Osteocyte (in vitro differentiated cells): Measurements from ENCODE around the gene SLC12A2. TPM values are rescaled to one million over a fixed set of nuclear protein-coding genes. Genes with fewer than 3 reads are reported as not detected.

Experiments
- DNase-seq: peaks from one replicate; pipeline ENCODE4 v3.0.0; 2021; ENCODE audit warnings: mixed read lengths; ENCODE audit not compliant: unreplicated experiment; ENCODE audit errors: extremely low spot score
- H3K27ac Mint-ChIP-seq: one replicate; pipeline ENCODE4 v1.8.0; 2021; ENCODE audit warnings: mild to moderate bottlenecking, mixed read lengths; ENCODE audit not compliant: unreplicated experiment
- H3K27me3 Mint-ChIP-seq: one replicate; pipeline ENCODE4 v1.8.0; 2021; ENCODE audit warnings: mixed read lengths; ENCODE audit not compliant: unreplicated experiment
- H3K36me3 Mint-ChIP-seq: one replicate; pipeline ENCODE4 v1.8.0; 2021; ENCODE audit warnings: mixed read lengths; ENCODE audit not compliant: unreplicated experiment
- H3K4me1 Mint-ChIP-seq: one replicate; pipeline ENCODE4 v1.8.0; 2021; ENCODE audit warnings: mixed read lengths; ENCODE audit not compliant: unreplicated experiment
- H3K4me3 Mint-ChIP-seq: one replicate; pipeline ENCODE4 v1.8.0; 2021; ENCODE audit warnings: mild to moderate bottlenecking, moderate library complexity, mixed read lengths; ENCODE audit not compliant: unreplicated experiment
- H3K9me3 Mint-ChIP-seq: one replicate; pipeline ENCODE4 v1.8.0; 2021; ENCODE audit warnings: mixed read lengths; ENCODE audit not compliant: unreplicated experiment
- total RNA-seq: library from RNA; stranded (reverse); gene quantifications from 2 replicates; pipeline ENCODE4 v1.2.1, GENCODE V29; 2021
- TF ChIP-seq, protein P1 (sequence below): fragments of 200-600 bp; sonication (generic); IDR thresholded peaks from 2 replicates; pipeline ENCODE4 v1.5.0; 2021; ENCODE audit warnings: antibody characterized with exemption, mild to moderate bottlenecking, moderate library complexity

Gene SLC12A2
- total RNA-seq, 1 donor from 2014 or later: 37.9 TPM

DNA sequence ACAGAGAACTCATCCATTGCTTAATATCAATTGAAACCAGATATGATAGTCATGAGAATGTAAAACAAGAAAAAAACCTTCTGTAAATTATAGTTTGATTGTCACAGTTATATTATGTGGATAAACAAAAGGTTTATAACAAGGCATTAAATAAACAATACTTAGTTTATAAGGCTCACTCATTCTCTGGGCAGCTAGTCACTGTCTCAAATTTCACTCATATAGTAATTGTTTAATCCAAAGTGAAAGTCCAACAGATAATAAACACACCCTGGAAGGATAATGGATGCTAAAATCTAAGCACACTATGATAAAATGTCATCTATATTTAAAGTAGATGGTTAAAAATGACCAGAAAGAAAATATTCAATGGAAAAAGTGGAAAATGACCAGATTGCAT is 30.8 kb upstream of the SLC12A2 start:
- Mint-ChIP-seq H3K27me3 (no peaks in the 10 kb centered on the region), H3K4me1 (peaks cover 19% of the 10 kb centered on the region), H3K4me3 (no peak overlapping the region), H3K27ac (no peak overlapping the region), H3K36me3 (peaks cover 38% of the 10 kb centered on the region), H3K9me3 (peaks cover 22% of the 10 kb centered on the region)
- DNase-seq: no peak
- TF ChIP-seq, protein P1, sequence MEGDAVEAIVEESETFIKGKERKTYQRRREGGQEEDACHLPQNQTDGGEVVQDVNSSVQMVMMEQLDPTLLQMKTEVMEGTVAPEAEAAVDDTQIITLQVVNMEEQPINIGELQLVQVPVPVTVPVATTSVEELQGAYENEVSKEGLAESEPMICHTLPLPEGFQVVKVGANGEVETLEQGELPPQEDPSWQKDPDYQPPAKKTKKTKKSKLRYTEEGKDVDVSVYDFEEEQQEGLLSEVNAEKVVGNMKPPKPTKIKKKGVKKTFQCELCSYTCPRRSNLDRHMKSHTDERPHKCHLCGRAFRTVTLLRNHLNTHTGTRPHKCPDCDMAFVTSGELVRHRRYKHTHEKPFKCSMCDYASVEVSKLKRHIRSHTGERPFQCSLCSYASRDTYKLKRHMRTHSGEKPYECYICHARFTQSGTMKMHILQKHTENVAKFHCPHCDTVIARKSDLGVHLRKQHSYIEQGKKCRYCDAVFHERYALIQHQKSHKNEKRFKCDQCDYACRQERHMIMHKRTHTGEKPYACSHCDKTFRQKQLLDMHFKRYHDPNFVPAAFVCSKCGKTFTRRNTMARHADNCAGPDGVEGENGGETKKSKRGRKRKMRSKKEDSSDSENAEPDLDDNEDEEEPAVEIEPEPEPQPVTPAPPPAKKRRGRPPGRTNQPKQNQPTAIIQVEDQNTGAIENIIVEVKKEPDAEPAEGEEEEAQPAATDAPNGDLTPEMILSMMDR: no peak

DNA sequence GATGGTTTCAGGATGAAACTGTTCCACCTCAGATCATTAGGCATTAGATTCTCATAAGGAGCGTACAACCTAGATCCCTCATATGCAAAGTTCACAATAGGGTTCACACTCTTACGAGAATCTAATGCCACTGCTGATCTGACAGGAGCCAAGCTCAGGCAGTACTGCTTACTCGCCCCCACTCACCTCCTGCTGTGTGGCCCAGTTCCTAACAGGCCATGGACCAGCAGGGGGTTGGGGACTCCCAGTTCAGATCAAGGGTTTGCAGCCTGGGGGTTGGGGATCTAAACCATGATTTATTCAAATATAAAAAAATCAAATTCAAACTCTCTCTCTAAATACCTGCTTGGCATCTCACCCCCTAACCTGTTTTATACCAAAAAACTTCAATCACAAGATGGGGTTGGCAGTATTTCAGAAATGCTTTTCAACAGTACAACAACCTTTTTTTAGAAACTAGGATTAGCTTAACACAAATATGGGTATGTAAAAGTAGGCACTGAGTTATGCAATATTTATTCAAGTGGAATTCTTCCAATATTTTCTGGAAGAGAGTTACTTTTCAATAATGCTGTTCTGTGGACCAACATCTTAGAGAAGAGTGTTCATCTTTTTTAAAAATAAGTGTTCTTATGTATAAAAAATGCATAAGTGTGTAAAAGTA is 30.1 kb upstream of the SLC12A2 start:
- H3K27me3 Mint-ChIP-seq: no peaks in the 10 kb centered on the region
- no peak overlapping the region for H3K27ac Mint-ChIP-seq
- peaks cover 17% of the 10 kb centered on the region for H3K9me3 Mint-ChIP-seq
- H3K36me3 Mint-ChIP-seq: peaks cover 39% of the 10 kb centered on the region
- H3K4me3 Mint-ChIP-seq: no peak overlapping the region
- TF ChIP-seq, protein P1: no peak
- DNase-seq: no peak
- H3K4me1 Mint-ChIP-seq: peaks cover 19% of the 10 kb centered on the region

GRCh38 chr5:128060644-128061385 is 22.8 kb upstream of the SLC12A2 start:
- H3K4me1 Mint-ChIP-seq: peaks cover 8% of the 10 kb centered on the region
- TF ChIP-seq, protein P1: no peak
- no peak overlapping the region for H3K4me3 Mint-ChIP-seq
- peaks cover 6% of the 10 kb centered on the region for H3K9me3 Mint-ChIP-seq
- H3K27ac Mint-ChIP-seq: no peak overlapping the region
- H3K36me3 Mint-ChIP-seq: peaks cover 20% of the 10 kb centered on the region
- no peak for DNase-seq
- H3K27me3 Mint-ChIP-seq: no peaks in the 10 kb centered on the region

GRCh38 chr5:128062172-128062746 is 21.3 kb upstream of the SLC12A2 start:
- no peak for DNase-seq
- H3K27me3 Mint-ChIP-seq: no peaks in the 10 kb centered on the region
- no peak overlapping the region for H3K4me3 Mint-ChIP-seq
- H3K4me1 Mint-ChIP-seq: peaks cover 8% of the 10 kb centered on the region
- H3K9me3 Mint-ChIP-seq: no peaks in the 10 kb centered on the region
- TF ChIP-seq, protein P1: no peak
- peaks cover 13% of the 10 kb centered on the region for H3K36me3 Mint-ChIP-seq
- peak overlapping the region; percentile 12 for H3K27ac Mint-ChIP-seq

DNA sequence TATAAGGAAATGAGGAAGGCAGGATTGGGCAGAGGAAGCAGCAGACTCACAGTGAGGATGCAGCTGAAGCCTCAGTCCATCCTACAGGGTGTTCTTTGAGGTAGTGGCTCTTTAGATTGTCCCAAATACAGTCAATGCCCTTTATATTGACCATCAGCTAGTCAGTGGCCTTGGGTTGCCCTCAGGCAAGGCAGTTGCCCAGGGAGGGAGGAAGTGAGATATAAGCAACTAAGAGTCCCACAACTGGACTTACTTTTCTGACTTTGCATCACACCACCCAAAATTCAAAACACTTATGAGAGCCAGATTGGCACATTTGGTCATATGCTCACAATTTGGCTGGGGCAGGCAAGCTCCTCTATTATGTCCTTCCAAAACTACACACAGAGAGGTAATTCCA is 9.4 kb upstream of the SLC12A2 start:
- no peak overlapping the region for H3K27ac Mint-ChIP-seq
- H3K4me1 Mint-ChIP-seq: peaks cover 7% of the 10 kb centered on the region
- H3K9me3 Mint-ChIP-seq: no peaks in the 10 kb centered on the region

More for the DNA sequence above, 9.4 kb upstream of the SLC12A2 start:
- TF ChIP-seq, protein P1: no peak
- DNase-seq: no peak
- H3K36me3 Mint-ChIP-seq: peaks cover 3% of the 10 kb centered on the region
- no peaks in the 10 kb centered on the region for H3K27me3 Mint-ChIP-seq
- no peak overlapping the region for H3K4me3 Mint-ChIP-seq
